BJ (cell line): Measurements from ENCODE around the gene GCC1. TPM values are rescaled to one million over a fixed set of nuclear protein-coding genes. Genes with fewer than 3 reads are reported as not detected.

ENCODE experiments used
- CTCF ChIA-PET: fragments of 350-600 bp; formaldehyde crosslinking; extraction: SDS; loops from one replicate; lab custom pipeline; 2021; ENCODE audit warnings: antibody characterized with exemption, inconsistent platforms; lab: Yijun Ruan, JAX
- POLR2A ChIA-PET: fragments of 300-600 bp; sonication (Branson Sonifier 250); formaldehyde crosslinking; extraction: SDS; loops from one replicate; lab custom pipeline; 2021; ENCODE audit warnings: antibody characterized with exemption; lab: Charles Lee
- DNase-seq: peaks from one replicate; pipeline ENCODE4 v3.0.0-alpha.2; 2011; ENCODE audit warnings: low read depth
- H3K27me3 ChIP-seq: 2 replicates; pipeline ENCODE4 v1.6.0; 2011; ENCODE audit warnings: low read length; ENCODE audit not compliant: control insufficient read depth, insufficient read depth
- H3K36me3 ChIP-seq: 2 replicates; pipeline ENCODE4 v1.5.1; 2011; ENCODE audit warnings: low read length; ENCODE audit not compliant: control insufficient read depth, insufficient read depth
- H3K4me3 ChIP-seq: 2 replicates; pipeline ENCODE4 v1.5.1; 2011; ENCODE audit warnings: low read depth, mild to moderate bottlenecking, control low read depth, low read length
- CTCF ChIP-seq: IDR thresholded peaks from 2 replicates; pipeline ENCODE4 v1.5.1; 2011; ENCODE audit warnings: low read depth, mild to moderate bottlenecking, control low read depth, inconsistent platforms, low read length, moderate library complexity; ENCODE audit not compliant: insufficient read depth
- polyA plus RNA-seq: library from polyadenylated mRNA; depleted of rRNA; stranded (reverse); fragments of >200 nt; gene quantifications from 2 replicates; pipeline ENCODE4 v1.2.3, GENCODE V29; 2011

Gene GCC1
- polyA plus RNA-seq, 1 experiment, result 9.6 TPM

GRCh38 chr7:127625331-127625730 is 39.9 kb upstream of the GCC1 start:
- DNase-seq, result no peak

DNA sequence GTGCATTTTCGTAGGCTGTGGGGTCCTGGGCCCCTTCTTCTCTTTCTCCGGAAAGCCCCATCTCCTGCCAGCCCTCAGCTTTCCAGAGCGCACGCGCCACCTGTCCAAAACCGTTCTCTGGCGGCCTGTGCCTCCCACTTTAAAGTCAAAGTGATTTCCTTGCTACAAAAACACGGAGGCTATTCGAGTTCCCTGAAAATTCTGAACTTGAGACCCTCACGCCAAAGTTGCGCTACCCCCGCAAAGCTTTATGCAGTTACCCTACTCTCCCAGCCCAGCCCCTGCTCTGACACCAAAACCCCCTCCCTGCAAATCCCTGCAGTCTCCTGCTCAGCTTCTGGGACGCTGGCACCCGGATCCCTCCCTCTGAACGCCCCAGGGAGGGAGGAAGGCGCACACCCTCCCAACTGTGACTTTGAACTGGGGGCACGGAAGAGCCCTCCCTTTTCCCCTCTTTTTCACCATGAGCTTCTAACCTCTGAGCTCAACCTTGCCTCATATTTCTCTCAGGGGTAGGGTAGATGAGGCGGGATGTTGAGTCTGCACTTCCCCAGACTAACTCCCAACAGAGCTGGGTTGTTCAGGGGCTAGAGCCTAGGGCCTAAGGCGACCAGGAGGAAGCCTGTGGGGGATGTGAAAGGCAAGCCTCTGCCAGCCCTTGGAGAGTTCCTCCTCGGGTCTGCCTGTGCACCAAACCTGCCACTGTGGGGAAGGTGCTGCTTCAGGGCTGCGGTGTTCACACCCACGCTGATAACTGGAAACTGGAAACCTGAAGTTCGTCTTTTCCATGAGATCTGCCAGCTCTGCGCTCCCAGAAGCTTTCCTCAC is 35.2 kb upstream of the GCC1 start:
- CTCF ChIA-PET, result interaction anchor here (1.5 kb wide), 1 partner anchor 8 kb away, joined by 3 read pairs; no protein-coding TSS in a partner anchor
- no peak for TF ChIP-seq CTCF

More at GRCh38 chr7:127625331-127625730, 39.9 kb upstream of the GCC1 start:
- POLR2A ChIA-PET, result no interaction called here
- H3K27me3 ChIP-seq, result peaks cover 10% of the 10 kb centered on the region
- no peak overlapping the region for H3K4me3 ChIP-seq
- CTCF ChIA-PET, result no interaction called here
- no peak for TF ChIP-seq CTCF
- no peaks in the 10 kb centered on the region for H3K36me3 ChIP-seq

DNA sequence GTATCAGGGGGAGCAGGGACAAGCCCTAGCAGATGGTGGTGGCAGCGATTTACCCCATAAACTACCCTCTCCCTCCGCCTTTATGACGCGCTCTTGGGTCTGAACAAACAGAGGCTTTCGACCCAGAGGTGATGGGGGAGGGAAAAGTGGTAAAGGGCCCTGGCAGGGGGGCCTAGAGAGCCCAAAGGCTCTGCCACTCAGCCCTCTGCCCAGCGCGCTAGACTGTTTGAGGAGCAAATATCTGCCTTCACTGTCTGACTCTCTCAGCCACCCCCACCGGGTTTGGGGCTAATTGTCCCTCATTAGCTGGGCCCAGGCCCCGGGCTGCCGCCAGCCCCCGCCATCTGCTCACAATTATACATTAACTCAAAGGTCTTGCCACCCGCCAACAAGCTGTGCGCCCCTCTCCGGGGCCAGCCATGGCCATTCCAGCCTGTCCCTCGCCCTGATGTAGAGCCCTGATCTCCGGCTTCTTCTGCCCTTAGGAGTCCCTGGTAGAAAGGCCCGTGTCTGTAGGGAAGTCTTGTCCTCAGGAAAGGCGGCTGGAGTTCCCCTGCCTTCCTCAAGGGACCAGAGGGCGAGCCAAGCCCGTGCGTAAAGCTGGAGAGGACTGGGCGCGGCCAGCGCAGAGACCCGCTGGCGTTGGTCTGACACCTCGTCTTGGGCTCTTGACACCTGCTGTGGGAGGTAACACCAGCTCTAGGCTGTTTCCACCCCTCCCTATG is 34.4 kb upstream of the GCC1 start:
- peaks cover 46% of the 10 kb centered on the region for H3K27me3 ChIP-seq
- H3K4me3 ChIP-seq, result no peak overlapping the region
- CTCF ChIA-PET, result interaction anchor here (1.5 kb wide), 1 partner anchor 9 kb away, joined by 3 read pairs; no protein-coding TSS in a partner anchor
- POLR2A ChIA-PET, result no interaction called here
- no peak for DNase-seq
- H3K36me3 ChIP-seq, result no peaks in the 10 kb centered on the region
- no peak for TF ChIP-seq CTCF

More for the DNA sequence above, 35.2 kb upstream of the GCC1 start:
- DNase-seq, result no peak
- peaks cover 42% of the 10 kb centered on the region for H3K27me3 ChIP-seq
- H3K4me3 ChIP-seq, result no peak overlapping the region
- H3K36me3 ChIP-seq, result no peaks in the 10 kb centered on the region
- POLR2A ChIA-PET, result no interaction called here

GRCh38 chr7:127618775-127619174 is 33.4 kb upstream of the GCC1 start:
- peaks cover 49% of the 10 kb centered on the region for H3K27me3 ChIP-seq

More at GRCh38 chr7:127618775-127619174, 33.4 kb upstream of the GCC1 start:
- DNase-seq, result no peak
- Histone ChIP-seq H3K36me3 (no peaks in the 10 kb centered on the region), H3K4me3 (no peak overlapping the region)
- CTCF ChIA-PET, result no interaction called here
- TF ChIP-seq CTCF, result no peak
- POLR2A ChIA-PET, result no interaction called here
